PC-9 (cell line): Measurements from ENCODE around the gene THAP7. TPM values are rescaled to one million over a fixed set of nuclear protein-coding genes. Genes with fewer than 3 reads are reported as not detected.

Experiments
- BruUV-seq: library from RNA; stranded (reverse); fragments of 400-500 nt; replicated peaks from 2 replicates; lab custom pipeline; 2021; lab: Mats Ljungman, UMichigan
- CTCF ChIA-PET: fragments of 300-600 bp; sonication (Branson Sonifier 250); formaldehyde crosslinking; loops from one replicate; lab custom pipeline; 2022; ENCODE audit warnings: antibody characterized with exemption; lab: Charles Lee
- POLR2A ChIA-PET: fragments of 300-600 bp; sonication (Branson Sonifier 250); formaldehyde crosslinking; loops from one replicate; lab custom pipeline; 2022; ENCODE audit warnings: antibody characterized with exemption; ENCODE audit not compliant: unreplicated experiment; lab: Charles Lee
- DNase-seq, 2 experiments: peaks; one replicate each; pipeline versions ENCODE4 v3.0.0 to v3.0.0-alpha.2; 2015 to 2022; ENCODE audit warnings: mixed read lengths in 1 of 2
- H2AFZ ChIP-seq: fragments of 200-600 bp; sonication (generic); 2 replicates; pipeline ENCODE4 v1.8.1; 2017; ENCODE audit warnings: antibody characterized with exemption
- H3F3A ChIP-seq: fragments of 200-600 bp; sonication (generic); 2 replicates; pipeline ENCODE4 v1.8.1; 2017; ENCODE audit warnings: antibody characterized with exemption, mild to moderate bottlenecking, low read depth; ENCODE audit not compliant: insufficient read depth
- H3K27ac ChIP-seq: fragments of 200-600 bp; sonication (generic); 2 replicates; pipeline ENCODE4 v1.6.1; 2016; ENCODE audit warnings: mixed run types
- H3K27me3 ChIP-seq: fragments of 200-600 bp; sonication (generic); 2 replicates; pipeline ENCODE4 v1.6.1; 2016; ENCODE audit warnings: low read depth, mixed run types; ENCODE audit not compliant: insufficient read depth
- H3K36me3 ChIP-seq: fragments of 200-600 bp; sonication (generic); 2 replicates; pipeline ENCODE4 v1.6.1; 2016; ENCODE audit warnings: low read depth, mixed run types
- H3K4me1 ChIP-seq: fragments of 200-600 bp; sonication (generic); replicated peaks from 2 replicates; pipeline ENCODE4 v1.6.1; 2016; ENCODE audit warnings: mixed run types; ENCODE audit not compliant: insufficient read depth
- H3K4me2 ChIP-seq: fragments of 200-600 bp; sonication (generic); 2 replicates; pipeline ENCODE4 v1.6.1; 2017; ENCODE audit warnings: mixed run types
- H3K4me3 ChIP-seq: fragments of 200-600 bp; sonication (generic); 2 replicates; pipeline ENCODE4 v1.6.1; 2016; ENCODE audit warnings: mixed run types
- H3K79me2 ChIP-seq: fragments of 200-600 bp; sonication (generic); 2 replicates; pipeline ENCODE4 v1.6.1; 2017; ENCODE audit warnings: low read depth, mixed run types
- H3K9me2 ChIP-seq: fragments of 200-600 bp; sonication (generic); 2 replicates; pipeline ENCODE4 v1.8.1; 2017; ENCODE audit warnings: mild to moderate bottlenecking; ENCODE audit not compliant: insufficient read depth
- H3K9me3 ChIP-seq: fragments of 200-600 bp; sonication (generic); 2 replicates; pipeline ENCODE4 v1.8.1; 2016; ENCODE audit warnings: low read depth; ENCODE audit not compliant: insufficient read depth
- H4K20me1 ChIP-seq: fragments of 200-600 bp; sonication (generic); 2 replicates; pipeline ENCODE4 v1.8.1; 2017; ENCODE audit not compliant: insufficient read depth
- CTCF ChIP-seq: fragments of 200-600 bp; sonication (generic); conservative IDR thresholded peaks from 2 replicates; pipeline ENCODE4 v1.6.1; 2017; ENCODE audit warnings: mixed run types, antibody characterized with exemption, mild to moderate bottlenecking, moderate library complexity
- EZH2 ChIP-seq: fragments of 200-600 bp; sonication (generic); IDR thresholded peaks from 2 replicates; pipeline ENCODE4 v1.8.0; 2017; ENCODE audit warnings: antibody characterized with exemption, low read depth
- intact Hi-C: fragments of 100-400 bp; cut with micrococcal nuclease; formaldehyde crosslinking; loops from one replicate; pipeline ENCODE4 v1.10.0; 2022; ENCODE audit not compliant: unreplicated experiment
- total RNA-seq: library from RNA; stranded (reverse); gene quantifications from 2 replicates; pipeline ENCODE4 v1.2.3, GENCODE V29; 2021

The THAP7 gene
- total RNA-seq, 1 experiment from 2014 or later = 17.0 TPM

DNA sequence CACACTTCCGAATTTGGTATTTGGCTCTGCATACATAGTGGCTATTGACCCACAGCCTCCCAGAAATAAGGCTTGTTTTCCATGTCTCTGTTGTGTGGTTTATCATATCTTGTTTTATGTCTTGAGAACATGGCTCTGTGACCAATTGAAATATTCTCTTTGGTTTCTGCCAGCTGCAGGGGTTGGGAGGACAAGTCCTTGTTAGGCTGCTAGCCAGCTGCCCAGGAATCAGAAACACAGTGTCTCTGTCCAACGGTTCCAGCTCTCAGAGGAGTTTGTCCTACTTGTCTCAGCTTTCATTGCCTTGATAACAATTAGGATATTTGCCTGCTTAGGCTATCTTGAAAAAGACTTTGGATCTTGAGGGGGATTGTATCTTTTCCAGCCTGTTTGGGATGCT lies 36.5 kb upstream of the THAP7 start:
- no TSS peak for BruUV-seq
- Histone ChIP-seq H3K9me2 (no peaks in the 10 kb centered on the region), H4K20me1 (no peaks in the 10 kb centered on the region), H3K79me2 (no peaks in the 10 kb centered on the region), H3K36me3 (no peaks in the 10 kb centered on the region), H3K27ac (peak overlapping the region; percentile 61; the same call in 1 of the 2 replicates), H3K27me3 (no peaks in the 10 kb centered on the region), H3K4me2 (no peak overlapping the region), H2AFZ (no peak overlapping the region), H3K4me3 (no peak overlapping the region), H3K4me1 (peaks cover 18% of the 10 kb centered on the region), H3F3A (peaks cover 19% of the 10 kb centered on the region), H3K9me3 (no peaks in the 10 kb centered on the region)
- ChIA-PET CTCF (no interaction called here), POLR2A (no interaction called here)
- DNase-seq = no peak
- TF ChIP-seq EZH2 = no peak
- no peak for TF ChIP-seq CTCF
- intact Hi-C loops = no loop called here

GRCh38 chr22:21034989-21035388 lies 33.1 kb upstream of the THAP7 start:
- BruUV-seq = no TSS peak
- Histone ChIP-seq H3K4me2 (no peak overlapping the region), H3K4me3 (no peak overlapping the region), H2AFZ (no peak overlapping the region), H3K9me3 (no peaks in the 10 kb centered on the region), H4K20me1 (no peaks in the 10 kb centered on the region), H3K27ac (no peak overlapping the region), H3K4me1 (peaks cover 12% of the 10 kb centered on the region), H3K36me3 (no peaks in the 10 kb centered on the region), H3K9me2 (no peaks in the 10 kb centered on the region), H3K79me2 (no peaks in the 10 kb centered on the region), H3F3A (peaks cover 16% of the 10 kb centered on the region), H3K27me3 (no peaks in the 10 kb centered on the region)
- CTCF ChIA-PET = no interaction called here
- DNase-seq = no peak
- intact Hi-C loops = no loop called here
- POLR2A ChIA-PET = no interaction called here
- no peak for TF ChIP-seq CTCF
- no peak for TF ChIP-seq EZH2

DNA sequence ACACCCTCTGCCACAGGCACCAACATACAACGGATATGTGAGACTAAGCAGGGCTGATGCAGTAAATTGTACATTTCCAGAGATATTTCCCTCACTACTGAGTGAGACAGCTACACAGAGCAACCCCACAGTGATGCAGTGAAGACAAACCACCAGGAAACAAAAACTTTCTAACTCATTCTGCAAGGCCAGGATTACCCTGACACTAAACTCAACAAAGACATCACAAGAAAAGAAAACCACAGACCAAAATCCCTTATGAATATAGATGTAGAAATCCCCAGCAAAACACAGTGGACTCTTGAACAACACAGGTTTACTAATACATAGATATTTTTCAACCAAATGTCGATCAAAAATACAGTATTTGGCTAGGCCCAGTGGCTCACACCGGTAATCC lies 32.0 kb upstream of the THAP7 start:
- Histone ChIP-seq H3K79me2 (no peaks in the 10 kb centered on the region), H3K9me2 (no peaks in the 10 kb centered on the region), H3K4me2 (no peak overlapping the region), H2AFZ (no peak overlapping the region), H3K9me3 (no peaks in the 10 kb centered on the region), H3K4me1 (peaks cover 12% of the 10 kb centered on the region), H4K20me1 (no peaks in the 10 kb centered on the region), H3K36me3 (no peaks in the 10 kb centered on the region), H3F3A (peaks cover 16% of the 10 kb centered on the region), H3K4me3 (no peak overlapping the region), H3K27me3 (no peaks in the 10 kb centered on the region), H3K27ac (no peak overlapping the region)
- DNase-seq = no peak
- ChIA-PET CTCF (no interaction called here), POLR2A (no interaction called here)
- no TSS peak for BruUV-seq
- intact Hi-C loops = no loop called here
- TF ChIP-seq EZH2 = no peak
- TF ChIP-seq CTCF = no peak
